ENCODE measurements around the gene PAK4.
"Not testable (repeated sequence)": the region's sequence is repeated elsewhere in the genome, so short reads cannot be mapped to it uniquely, and the experiment has no call there.

Gene PAK4

DNA sequence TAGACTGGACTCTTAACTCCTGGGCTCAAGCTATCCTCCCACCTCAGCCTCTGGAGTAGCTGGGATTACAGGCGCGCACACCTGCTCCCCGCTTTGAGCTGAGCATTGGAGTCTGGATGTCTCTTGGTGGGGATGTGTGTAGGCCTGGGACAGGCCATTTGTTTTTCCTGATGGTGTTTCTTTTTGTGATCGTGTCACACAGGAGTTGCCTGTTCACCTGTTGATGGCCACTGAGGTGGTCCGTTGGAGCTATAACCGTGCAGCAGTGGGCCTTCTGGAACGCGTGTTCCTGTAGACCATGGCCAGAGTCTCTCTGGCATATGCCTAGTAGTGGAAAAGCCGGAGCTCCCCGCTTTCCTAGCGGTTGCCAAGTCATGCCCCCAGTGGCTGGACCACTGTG is 3.5 kb downstream of the PAK4 start:
- DNase-seq, result no peak

DNA sequence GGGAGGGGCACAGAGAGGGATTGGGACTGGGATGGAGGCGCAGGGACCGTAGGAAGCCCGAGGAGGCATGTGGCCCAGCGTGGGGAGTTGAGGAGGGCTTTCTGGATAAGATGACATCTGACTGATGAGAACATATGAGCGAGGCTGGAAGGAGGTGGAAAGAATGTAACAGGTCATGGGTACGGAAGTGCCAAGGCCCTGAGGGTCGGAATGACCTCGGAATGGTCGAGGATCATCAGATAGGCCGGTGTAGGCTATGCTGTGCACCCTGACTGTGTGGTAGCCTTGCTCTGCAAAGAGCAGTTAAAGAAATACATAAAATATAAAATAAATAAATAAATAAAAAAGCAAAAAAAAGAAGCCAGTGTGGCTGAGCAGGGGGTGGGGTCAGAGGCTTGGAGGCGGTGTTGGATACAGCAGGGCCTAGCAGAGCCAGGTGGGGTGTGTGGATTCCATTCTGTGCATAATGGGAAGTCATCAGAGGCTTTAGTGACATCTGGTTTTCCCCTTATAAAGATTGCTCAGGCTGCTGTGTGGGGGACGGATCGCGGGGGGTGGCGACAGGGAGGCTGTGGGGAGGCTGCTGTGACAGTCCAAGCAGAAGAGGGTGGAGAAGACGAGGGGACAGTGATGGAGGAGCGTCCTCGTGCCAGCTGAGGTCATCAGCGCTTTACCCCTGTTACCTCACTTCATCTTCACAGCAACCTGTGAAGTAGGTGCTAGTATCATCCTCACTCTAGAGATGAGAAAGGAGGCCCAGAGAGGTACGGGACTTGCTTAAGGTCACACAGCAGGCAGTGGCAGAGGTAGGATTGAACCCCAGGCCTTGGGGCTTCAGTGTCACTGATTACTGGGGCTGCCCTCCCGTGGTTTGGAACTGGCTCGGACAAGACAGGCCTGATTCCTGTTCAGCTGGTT is 5.0 kb downstream of the PAK4 start:
- DNase-seq, result no peak

DNA sequence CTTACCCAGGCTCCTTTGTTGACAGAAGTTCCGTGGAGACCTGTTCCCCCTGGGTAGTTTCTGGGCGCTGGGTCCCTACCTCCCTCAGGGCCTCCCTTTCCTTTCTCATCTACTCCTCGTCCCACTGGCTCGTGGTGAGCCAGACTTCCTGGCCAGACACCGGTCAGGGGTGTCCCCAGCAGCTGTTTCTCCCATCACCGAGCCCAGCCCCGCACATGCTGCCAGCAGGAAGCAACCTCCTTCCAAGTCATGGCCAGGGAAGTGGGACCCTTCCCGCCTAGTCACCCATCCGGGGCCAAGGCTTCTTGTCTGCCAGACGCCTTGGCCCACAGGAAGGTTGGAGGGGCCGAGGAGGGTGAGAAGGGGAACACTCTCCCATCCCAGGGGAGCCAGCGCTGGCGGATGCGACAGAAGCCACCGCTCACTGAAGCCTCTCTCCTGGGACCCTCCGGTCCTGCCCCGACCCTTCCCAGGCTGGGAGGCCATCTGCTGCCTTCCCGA is 5.7 kb downstream of the PAK4 start:
- DNase-seq, result no peak

DNA sequence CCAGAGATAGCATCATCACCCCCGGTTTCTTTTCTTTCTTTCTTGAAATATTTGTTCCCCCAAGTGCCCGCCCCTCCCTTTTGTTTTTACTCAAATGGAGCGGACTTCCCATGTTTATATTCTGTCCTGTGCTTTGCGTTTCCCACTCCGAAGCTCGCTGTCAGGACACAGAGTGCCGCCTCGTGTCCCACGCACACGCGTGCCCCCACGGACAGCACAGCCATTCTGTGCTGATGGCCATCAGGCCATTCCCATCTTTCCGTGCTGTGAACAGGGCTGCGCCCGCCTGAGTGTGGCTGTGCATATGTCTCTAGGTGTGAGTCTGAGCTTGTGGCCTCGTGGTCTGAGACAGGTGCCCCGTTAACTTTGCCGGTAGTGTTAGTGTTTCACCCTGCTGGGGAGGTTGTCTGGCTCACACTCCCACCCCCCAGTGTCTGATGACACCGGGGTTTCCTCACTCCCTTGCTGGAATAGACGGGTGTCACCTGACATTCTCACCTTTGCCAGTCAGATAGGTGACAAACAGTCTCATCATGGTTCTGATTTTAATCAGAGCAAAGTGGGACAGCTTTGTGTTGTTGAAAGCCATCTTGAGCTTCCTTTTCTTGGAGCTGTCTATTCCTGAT is 6.9 kb downstream of the PAK4 start:
- no peak for DNase-seq

DNA sequence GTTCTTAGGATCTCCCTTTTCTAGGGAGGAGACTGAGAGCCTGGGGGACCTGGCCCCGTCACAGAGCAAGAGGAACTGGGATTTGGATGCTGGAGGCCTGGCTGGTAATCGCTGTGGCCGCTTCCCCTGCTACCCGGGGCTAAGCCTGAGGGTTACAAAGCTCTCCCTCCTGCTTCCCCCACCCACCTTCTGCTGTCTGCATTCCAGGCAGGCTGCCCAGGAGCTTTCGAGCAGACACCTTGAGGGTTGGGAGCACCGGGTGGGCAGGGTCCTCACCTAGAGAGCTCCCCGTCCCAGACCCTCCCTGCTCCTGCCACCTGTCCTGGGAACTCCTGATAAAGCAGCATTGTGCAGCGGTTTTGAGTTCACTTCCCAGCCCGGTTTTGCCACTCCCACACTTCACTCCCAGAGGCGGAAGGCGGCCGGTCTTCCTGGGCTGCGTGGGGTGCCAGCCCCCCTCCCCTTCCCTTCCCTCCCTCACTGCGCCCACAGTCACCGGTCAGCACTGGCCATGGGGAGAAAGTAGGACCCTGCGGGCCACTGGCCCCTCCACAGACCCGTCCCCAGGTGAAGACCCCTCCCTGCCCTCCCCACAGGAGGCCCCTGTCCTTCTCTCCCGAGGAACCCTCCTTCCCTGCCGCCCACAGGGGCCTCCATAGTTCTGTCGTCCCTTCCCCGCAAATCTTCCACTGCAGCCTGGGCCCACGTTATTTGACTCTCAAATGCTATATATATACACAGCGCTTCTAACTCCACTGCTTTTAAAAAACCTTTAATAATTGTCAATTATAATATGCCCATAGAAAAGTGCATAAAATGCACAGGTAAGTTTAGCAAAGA is 8.1 kb downstream of the PAK4 start:
- DNase-seq, result no peak

DNA sequence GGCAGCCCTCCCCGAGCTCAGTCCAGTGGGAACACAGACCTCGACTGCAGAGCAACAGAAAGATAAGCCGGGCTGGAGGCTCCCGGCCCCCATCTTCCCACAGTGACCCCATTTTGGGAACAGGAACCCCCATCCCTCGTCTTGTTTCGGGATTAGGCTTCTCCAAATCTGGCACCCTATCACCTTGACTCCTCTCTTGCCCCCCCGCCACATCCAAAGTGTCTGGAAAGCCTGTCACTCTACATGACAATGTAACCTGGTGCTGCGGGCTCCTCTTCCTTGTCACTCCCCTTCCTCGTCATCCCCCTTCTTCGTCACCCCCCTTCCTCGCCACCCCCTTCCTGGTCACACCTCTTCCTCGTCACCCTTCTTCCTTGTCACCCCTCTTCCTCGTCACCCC is 10.1 kb downstream of the PAK4 start:
- no peak for DNase-seq

DNA sequence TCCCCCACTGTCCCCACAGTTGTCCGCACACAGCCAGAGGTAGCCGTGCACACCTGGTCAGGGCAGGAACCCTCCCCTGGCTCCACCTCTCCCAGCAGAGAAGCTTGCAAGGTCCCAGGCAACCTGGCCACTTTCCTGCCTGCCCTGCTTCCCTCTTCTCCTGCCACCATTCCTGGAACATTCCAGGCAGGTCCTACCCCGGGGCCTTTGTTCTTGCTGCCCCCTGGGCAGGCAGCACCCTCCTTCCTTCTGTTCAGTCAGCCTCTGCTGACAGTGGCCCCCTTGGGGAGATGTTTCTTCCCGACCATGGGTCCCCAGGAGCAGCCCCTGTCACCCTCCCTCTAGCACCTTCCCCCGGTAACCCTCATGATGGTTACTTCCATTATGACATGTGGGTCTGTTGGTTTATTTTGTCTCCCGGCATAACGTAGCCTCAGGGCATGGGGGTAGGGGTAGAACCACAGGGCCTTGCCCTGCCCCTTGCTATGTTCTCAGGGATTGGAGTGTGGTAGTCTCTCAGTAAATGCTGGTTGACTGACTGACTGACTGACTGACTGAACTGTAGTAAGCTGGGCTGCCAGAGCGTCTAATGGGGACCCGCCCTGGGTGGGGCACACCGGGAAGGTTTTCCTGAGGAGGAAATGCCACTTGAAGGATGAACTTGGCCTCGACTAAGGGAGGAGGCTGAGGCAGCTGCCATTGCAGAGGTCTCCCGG is 10.8 kb downstream of the PAK4 start:
- DNase-seq, result no peak

DNA sequence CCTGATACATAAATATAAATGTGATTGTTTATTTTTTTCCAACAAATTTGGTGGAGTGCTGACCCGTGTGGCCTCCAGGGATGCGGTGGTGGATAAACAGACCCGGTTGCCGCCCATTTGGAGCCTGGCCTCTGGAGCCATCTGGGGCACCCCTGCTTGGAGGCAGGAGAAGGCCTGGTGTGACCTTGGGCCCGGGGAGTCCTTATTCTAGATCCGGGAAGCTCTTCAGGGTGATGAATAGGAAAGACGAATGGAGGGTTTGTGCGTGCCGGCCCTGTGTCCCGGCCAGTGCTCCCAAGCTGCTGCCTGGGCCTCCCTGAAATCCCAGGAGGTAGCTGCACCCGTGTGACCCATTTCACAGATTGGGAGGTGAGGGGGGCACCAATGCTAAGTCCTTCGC is 11.5 kb downstream of the PAK4 start:
- DNase-seq, result no peak

DNA sequence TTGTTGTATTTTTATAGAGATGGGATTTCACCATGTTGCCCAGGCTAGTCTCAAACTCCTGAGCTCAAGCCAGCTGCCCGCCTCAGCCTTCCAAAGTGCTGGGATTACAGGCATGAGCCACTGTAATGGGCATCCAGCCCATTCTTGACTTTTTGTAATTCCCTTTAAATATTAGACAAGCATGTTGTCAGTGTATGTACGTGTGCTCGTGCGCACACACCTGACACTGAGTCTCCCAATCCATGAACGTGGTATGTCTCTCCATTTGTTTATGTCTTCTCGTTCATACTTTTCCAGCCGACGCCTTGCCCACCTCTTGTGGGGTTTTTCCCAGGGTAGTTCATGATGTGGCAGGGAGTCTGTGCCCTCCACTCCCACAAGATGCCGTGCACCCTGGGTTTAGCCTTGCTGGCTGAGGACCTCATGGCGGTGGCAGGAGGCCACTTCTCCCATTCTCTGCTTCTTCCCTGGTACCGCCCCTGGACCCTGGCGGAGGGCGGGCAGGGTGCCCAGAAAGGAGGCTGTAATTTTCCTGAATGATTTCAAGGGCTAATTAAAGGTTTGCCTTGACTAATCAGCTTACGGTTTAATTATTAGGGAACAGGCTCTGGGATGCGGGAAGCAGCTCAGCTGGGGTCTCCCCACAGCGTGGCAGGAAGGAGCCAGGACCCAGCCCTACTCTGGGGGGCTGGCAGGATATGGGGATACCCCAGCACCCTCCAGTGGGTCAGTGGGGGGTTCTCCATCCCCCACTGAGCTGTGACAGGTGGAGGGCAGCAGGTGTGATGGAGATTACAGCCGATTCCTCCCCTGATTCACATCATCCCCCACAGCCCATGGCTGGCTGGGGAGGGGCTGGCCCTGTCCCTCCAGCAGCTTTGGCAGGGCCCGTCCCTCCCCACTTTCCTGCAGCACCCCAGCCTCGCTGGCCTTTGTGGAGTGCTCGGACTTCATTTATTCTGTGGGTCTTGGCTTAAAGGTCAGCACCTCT is 12.9 kb downstream of the PAK4 start:
- DNase-seq, result peak in 21 of 51 donors; percentile 14 to 67 (median 42)

DNA sequence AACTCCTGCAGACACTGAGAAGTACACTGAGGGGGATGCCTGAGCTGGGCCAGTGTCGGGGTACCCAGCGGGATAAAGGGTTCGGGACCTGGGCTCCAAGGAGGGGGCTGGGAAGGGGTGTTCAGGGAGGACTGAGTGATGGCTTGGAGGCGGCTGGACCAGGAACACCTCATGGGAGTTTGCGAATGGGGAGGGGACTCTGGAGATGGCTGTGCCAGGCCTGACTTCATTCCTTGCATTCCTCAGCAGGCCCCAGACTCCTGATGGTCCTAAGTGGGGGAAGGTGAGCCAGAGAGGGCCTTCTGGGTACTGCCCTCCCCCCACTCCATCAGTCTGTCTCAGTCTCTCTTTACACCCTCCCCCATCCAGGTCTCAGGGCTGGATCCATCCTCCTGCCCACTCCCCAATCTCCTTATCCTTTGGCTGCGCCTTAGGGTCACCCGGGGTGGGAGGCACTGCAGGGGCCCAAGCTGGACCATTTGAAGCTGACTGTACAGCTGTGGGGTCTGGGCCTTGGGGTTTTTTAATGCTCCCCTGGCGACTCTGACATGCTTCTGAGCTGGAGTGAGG is 13.8 kb downstream of the PAK4 start:
- no peak for DNase-seq

DNA sequence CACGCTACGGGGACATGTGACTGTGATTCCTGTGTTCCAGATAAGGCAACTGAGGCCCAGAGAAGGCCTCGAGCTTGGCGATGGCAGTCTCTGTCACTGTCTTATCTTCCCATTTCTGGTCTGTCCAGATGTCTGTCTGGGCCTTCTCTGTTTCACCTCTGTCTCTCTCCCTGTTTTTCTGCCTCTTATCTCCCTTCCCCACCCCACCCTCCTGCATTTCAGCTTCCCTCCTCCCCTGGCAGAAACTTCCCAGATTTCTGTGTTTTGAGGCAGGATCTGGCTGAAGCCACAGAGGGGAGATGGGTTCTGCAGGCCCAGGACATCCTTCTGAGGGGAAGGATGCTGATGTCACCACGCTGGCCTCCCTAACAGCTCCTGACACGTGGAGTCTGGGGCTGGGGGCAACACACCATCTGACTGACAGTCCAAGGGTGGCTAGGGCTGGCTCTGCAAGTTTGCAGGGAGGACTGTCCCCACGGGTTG is 14.4 kb downstream of the PAK4 start:
- DNase-seq, result no peak

DNA sequence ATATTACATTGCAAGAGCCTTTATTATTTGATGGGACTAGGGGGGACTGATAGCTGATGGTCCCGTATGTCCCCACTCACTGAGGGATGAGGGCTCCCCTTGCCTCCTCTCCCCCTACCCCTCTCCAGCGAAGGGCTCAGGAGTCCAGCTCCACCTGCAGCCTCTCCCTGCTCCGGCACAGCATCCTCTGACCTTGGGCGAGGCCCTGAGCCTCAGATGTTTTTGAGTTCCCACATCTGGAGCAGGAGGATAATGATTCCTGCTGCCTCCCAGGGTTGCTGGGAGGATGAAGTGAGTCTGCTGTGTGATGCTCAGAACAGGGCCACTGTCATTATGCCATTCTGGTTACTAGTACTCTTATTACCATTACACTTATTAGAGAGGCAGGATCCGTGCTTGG is 15.0 kb downstream of the PAK4 start:
- no peak for DNase-seq

DNA sequence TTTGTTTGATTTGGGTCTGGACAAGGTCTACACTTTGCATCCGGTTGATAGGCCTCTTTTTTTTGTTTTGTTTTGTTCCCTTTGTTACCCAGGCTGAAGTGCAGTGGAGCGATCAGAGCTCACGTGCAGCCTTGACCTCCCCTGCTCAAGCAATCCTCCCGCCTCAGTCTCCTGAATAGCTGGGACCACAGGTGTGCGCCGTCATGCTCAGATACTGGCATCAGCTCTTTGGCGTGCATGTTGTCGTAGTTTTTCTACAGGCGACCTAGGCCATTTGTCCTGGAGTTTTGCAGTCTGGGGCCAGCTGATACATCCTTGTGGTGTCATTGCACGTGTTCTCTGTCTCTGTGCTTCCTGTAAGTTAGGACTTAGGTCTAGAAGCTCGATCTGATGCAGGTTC is 16.3 kb downstream of the PAK4 start:
- DNase-seq, result no peak

DNA sequence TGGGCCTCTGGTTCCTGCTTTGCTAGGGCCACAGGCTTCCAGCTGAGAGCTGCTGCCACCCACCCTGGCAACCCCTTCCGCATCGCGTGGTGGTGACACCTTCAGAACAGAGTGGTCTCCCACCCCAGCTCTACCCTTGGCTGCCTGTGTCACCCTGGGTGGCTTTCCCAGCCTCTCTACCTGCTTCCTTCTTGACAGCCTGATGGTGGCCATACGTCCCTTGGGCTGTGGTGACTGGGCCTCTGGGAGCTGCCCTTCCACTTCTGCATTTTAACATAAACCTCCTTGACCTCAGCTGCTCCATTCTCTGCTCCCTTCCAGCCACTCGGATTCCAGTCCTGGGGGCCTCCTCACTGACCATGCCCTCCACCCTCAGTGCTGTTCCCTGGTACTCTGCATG is 17.0 kb downstream of the PAK4 start:
- DNase-seq, result no peak

DNA sequence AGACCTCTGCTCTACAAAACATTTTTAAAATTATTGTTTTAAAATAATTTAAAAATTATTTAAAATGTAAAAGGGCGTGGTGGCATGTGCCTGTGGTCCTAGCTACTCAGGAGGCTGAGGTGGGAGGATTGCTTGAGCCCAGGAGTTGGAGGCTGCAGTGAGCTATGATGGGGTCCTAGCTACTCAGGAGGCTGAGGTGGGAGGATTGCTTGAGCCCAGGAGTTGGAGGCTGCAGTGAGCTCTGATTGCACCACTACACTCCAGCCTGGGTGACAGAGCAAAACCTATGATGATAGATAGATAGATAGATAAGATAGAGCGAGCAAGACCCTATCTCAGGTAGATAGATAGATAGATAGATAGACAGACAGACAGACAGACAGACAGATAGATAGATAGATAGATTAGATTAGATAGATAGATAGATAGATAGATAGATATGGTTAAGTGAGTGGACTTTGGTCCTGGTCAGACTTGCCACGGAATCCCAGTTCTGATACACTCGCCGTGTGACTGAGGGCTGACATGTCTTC is 18.2 kb downstream of the PAK4 start:
- not testable (repeated sequence) for DNase-seq

DNA sequence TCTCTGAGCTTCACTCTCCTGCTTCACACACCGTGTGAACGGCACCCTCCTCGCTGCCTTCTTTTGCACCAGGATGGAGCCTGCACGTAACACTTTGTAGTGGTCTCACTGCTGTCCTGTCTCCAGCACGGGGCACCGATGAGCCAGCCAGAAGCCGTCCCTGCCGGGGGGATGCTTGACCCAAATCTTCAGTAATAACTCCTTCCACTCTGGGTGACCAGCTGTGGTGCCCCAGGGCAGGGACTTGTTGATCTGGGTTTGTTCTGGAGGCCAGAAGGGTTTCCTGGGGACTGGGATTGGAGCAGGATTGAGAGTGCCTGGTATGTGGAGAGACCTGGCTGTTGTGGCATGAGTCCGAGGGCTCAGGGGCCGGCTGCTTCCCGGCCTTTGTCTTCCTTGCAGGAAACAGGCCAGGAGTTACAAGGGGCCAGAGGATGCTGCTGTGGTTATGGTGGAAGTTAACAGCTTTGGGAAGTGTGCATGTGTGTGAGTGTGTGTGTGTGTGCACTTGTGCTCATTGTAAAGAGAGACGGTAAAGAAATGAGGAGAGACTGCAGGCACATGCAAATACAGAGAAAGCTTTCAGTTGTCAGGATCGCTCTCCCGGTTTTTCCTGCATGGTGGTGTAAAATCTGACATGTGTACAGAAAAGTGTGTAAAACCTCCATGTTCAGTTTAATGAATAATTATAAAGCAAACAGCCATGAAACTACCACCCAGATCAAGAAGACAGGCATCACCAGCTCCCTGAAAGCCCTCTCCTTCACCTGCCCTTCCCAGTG is 18.9 kb downstream of the PAK4 start:
- DNase-seq, result peak in 9 of 51 donors; percentile 13 to 68 (median 19)

DNA sequence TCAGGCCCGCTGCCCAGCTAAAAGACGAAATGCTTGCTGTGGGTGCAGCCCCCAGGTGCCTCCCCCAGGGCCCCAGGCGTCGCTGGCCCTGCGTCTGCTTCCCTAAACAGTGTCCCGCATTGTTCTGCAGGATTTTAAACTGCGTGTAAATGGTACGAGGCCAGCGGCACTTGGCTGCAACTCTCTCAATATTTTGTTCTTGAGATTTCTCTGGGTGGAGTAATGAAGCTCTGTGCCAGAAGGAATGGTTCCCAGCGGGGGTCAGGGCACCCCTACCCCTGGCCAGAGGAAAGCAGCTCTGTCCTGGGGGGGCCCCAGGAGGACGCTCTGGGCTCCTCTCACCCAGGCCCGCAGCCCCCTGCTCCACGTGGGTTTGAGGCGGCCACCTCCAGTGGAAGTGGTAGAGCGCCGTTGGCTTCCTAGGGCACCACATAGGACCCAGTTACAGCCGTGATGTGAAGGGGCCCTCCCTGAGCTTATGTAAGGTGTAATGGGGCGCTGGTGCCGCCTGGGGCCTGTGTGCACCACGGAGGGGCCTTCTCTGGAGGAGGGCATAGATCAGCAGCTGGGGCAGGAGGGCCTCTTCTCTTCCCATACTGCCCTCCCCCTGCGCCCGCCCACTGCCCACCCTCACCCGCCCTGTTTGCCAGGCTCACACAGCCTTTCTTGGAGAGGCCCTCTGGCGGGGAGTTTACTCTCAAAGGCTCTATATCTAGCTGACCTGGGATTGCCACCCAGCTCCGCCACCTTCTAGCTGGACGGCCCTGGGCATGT is 19.8 kb downstream of the PAK4 start:
- DNase-seq, result peak in 40 of 51 donors; percentile 10 to 79 (median 54)

All from hypothalamus (tissue), 51 donors.